ENCODE results near the gene CTAG2.
"Not testable (repeated sequence)": the region's sequence is repeated elsewhere in the genome, so short reads cannot be mapped to it uniquely, and the experiment has no call there.

CTAG2 gene

GRCh38 chrX:154648931-154649330 is 4.4 kb downstream of the CTAG2 start:
- no peak for DNase-seq (ENCODE audit: low read depth, low spot score)

- not testable (repeated sequence) for DNase-seq (ENCODE audit: low read depth, low spot score)
Measured at GRCh38 chrX:154645745-154646378, 7.5 kb downstream of the CTAG2 start.

DNA sequence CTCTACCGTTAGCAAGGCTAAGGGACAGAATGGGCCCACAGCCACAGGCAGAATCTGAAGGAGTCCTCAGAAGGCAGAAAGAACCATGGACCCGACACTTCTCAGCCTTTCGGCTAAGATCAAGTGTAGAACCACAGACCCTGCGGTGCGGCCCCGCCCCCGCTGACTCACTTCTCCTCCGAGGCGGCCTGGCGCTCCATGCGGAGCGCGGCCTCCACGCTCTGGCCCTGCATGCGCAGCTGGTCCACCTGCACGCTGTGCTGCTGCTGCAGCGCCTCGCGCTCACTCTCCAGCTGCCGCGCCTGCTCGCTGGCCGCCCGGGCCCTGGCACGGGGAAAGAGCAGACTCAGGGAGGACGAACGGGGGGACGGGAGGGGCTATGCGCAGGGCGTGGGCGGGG is 9.7 kb downstream of the CTAG2 start:
- DNase-seq (ENCODE audit: low read depth, low spot score) = not testable (repeated sequence)

GRCh38 chrX:154641740-154642139 is 11.6 kb downstream of the CTAG2 start:
- DNase-seq (ENCODE audit: low read depth, low spot score) = not testable (repeated sequence)

DNA sequence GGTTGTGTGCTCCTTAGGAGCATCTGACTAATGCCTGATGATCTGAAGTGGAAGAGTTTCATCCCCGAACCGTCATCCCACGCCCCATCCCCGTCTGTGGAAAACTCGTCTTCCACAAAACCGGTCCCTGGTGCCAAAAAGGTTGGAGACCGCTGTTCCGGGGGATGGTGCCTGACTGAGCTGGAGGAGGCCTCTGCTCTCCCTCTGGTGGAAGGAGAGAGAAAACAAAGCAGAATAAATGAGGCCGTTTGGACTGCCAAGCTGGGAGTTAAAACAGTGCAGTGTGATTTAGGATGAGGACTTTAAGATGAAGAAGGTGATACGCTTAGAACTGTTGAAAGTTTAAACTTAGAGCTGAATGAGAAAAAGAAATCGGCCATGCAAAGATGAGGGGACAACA is 19.7 kb downstream of the CTAG2 start:
- not testable (repeated sequence) for DNase-seq (ENCODE audit: low read depth, low spot score)

GRCh38 chrX:154630949-154631348 is 22.4 kb downstream of the CTAG2 start:
- DNase-seq (ENCODE audit: low read depth, low spot score) = not testable (repeated sequence)

- DNase-seq (ENCODE audit: low read depth, low spot score) = not testable (repeated sequence)
Measured at GRCh38 chrX:154628960-154629359, 24.4 kb downstream of the CTAG2 start.

GRCh38 chrX:154620767-154621414 is 32.5 kb downstream of the CTAG2 start:
- DNase-seq (ENCODE audit: low read depth, low spot score) = not testable (repeated sequence)

GRCh38 chrX:154619182-154619581 is 34.2 kb downstream of the CTAG2 start, which contains the start of gene CTAG1B:
CTAG1B (minus strand) TSS chrX:154619282; CDS start chrX:154619218, 64 bp downstream.
- DNase-seq (ENCODE audit: low read depth, low spot score) = not testable (repeated sequence)

GRCh38 chrX:154613586-154613985 is 39.8 kb downstream of the CTAG2 start:
- DNase-seq (ENCODE audit: low read depth, low spot score) = not testable (repeated sequence)

DNA sequence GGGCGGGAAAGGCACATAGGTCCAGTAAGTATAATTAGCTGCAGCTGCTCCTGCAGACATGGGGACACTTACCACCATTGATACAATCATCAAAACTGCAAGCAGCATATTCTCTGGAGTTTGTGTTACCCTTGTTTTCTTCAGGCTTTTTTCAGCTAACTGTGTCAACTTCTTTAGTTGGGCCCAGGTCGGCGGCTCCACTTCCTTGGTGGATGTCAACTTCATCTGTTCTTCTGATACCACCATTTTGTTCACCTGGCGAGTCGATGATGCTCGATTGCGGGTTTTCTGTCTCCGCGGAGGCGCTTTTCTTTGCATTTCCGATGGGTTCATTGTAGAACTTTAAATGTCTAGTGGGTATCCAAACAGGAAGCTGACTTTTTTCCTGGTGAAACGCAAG is 42.2 kb downstream of the CTAG2 start:
- DNase-seq (ENCODE audit: low read depth, low spot score) = not testable (repeated sequence)

- DNase-seq (ENCODE audit: low read depth, low spot score) = not testable (repeated sequence)
Measured at GRCh38 chrX:154608823-154609222, 44.6 kb downstream of the CTAG2 start.

GRCh38 chrX:154607976-154608375 is 45.4 kb downstream of the CTAG2 start:
- not testable (repeated sequence) for DNase-seq (ENCODE audit: low read depth, low spot score)

DNA sequence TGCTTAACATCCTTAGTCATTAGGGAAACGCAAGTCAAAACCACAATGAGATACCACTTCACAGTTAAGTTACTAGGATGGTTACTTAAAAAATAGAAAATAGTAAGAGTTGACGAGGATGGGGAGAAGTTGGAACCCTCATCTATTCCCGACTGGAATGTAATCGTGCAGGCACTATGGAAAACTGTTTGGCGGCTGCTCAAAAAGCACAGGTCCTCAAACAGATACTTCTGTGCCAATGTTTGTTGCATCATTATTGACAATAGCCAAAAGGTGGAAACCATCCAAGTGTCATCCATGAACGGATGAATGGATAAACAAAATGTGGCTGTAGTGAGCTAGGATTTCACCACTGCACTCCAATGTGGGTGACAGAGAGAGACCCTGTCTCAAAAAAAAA is 46.0 kb downstream of the CTAG2 start:
- no peak for DNase-seq (ENCODE audit: low read depth, low spot score)

GRCh38 chrX:154605566-154605965 is 47.8 kb downstream of the CTAG2 start:
- DNase-seq (ENCODE audit: low read depth, low spot score) = no peak

- no peak for DNase-seq (ENCODE audit: low read depth, low spot score)
Measured at GRCh38 chrX:154603438-154604430, 49.6 kb downstream of the CTAG2 start.

DNA sequence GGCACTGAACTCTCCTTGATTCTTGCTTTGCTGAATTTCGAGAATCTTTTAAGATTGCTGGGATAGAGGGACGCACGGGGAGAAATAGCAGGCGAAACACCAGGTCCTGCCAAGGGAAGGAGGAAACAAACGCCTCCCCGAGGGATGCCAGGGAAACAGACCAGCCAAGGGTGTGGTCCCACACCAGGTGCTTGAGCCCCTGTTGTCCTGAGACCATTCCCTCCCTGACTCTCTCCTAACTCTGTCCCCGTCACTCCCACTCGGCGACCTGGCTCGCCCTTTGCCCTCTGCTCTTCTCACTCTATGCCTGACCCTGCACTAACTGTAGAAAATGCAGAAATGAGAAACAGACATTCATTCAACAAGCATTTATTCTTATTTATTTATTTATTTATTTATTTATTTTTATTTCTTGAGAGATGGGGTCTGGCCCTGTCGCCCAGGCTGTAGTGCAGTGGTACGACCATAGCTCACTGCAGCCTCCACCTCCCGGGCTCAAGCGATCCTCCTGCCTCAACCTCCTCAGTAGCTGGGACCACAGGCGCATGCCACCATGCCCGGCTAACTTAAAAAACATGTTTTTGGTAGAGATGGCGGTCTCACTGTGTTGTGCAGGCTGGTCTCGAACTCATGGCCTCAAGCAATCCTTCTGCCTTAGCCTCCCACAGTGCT is 50.5 kb downstream of the CTAG2 start:
- DNase-seq (ENCODE audit: low read depth, low spot score) = no peak

DNA sequence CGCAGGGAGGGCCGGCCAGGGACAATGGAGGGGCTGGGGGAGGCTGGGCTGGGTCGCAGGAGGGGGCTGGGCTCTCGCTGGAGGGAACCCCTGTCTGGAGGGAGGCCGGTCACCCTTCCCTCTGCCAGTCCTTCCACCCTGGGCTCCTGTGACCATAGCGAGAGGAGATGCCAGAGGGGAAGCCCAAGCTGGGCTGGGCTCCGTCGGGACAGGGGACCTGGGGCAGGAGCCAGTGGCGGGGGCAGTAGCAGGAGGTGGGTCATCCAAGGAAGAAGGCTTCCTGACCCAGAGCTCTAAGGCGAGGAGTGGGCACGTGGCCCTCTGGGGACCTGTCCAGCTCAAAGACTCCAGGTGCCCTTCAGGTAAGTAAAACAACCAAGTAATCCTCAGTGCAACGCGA is 51.2 kb downstream of the CTAG2 start:
- no peak for DNase-seq (ENCODE audit: low read depth, low spot score)
